Caco-2 (cell line): ENCODE results near the gene RAD51B. TPM values are rescaled to one million over a fixed set of nuclear protein-coding genes. Genes with fewer than 3 reads are reported as not detected.
"Not testable (repeated sequence)": the region's sequence is repeated elsewhere in the genome, so short reads cannot be mapped to it uniquely, and the experiment has no call there.

ENCODE experiments used
- BruUV-seq: library from RNA; stranded (reverse); fragments of 400-500 nt; replicated peaks from 2 replicates; lab custom pipeline; 2021; lab: Mats Ljungman, UMichigan
- CTCF ChIA-PET: fragments of 300-600 bp; sonication (Branson Sonifier 250); formaldehyde crosslinking; loops from one replicate; lab custom pipeline; 2022; ENCODE audit warnings: antibody characterized with exemption; lab: Charles Lee
- POLR2A ChIA-PET: fragments of 300-600 bp; sonication (Branson Sonifier 250); formaldehyde crosslinking; loops from one replicate; lab custom pipeline; 2022; ENCODE audit warnings: antibody characterized with exemption; lab: Charles Lee
- DNase-seq, 2 experiments: peaks; one replicate each; pipeline versions ENCODE4 v3.0.0 to v3.0.0-alpha.2; 2020 to 2022
- H3K27me3 ChIP-seq: replicated peaks from 2 replicates; pipeline ENCODE4 v1.6.0; 2011; ENCODE audit warnings: low read length; ENCODE audit not compliant: control insufficient read depth, insufficient read depth
- H3K36me3 ChIP-seq: 2 replicates; pipeline ENCODE4 v1.5.1; 2011; ENCODE audit warnings: low read length; ENCODE audit not compliant: control insufficient read depth, insufficient read depth
- H3K4me1 ChIP-seq: fragments of 250-450 bp; sonication (Bioruptor Pico); 2 replicates; pipeline ENCODE4 v1.5.1; 2020; ENCODE audit warnings: mild to moderate bottlenecking
- H3K4me3 ChIP-seq: 2 replicates; pipeline ENCODE4 v1.5.1; 2011; ENCODE audit warnings: low read depth, mild to moderate bottlenecking, control low read depth, low read length
- H3K9me3 ChIP-seq: fragments of 250-450 bp; sonication (Bioruptor Pico); 2 replicates; pipeline ENCODE4 v1.5.1; 2020; ENCODE audit warnings: mild to moderate bottlenecking, moderate library complexity
- H3K27ac Mint-ChIP-seq: one replicate; pipeline ENCODE4 v1.8.0; 2022; ENCODE audit warnings: mixed read lengths; ENCODE audit not compliant: unreplicated experiment
- H3K27me3 Mint-ChIP-seq: one replicate; pipeline ENCODE4 v1.8.0; 2022; ENCODE audit warnings: mixed read lengths; ENCODE audit not compliant: insufficient read depth, unreplicated experiment
- H3K36me3 Mint-ChIP-seq: one replicate; pipeline ENCODE4 v1.8.0; 2022; ENCODE audit warnings: mild to moderate bottlenecking, mixed read lengths; ENCODE audit not compliant: insufficient read depth, unreplicated experiment
- H3K4me1 Mint-ChIP-seq: one replicate; pipeline ENCODE4 v1.8.0; 2022; ENCODE audit warnings: low read depth, mixed read lengths; ENCODE audit not compliant: unreplicated experiment
- H3K4me3 Mint-ChIP-seq: one replicate; pipeline ENCODE4 v1.8.0; 2022; ENCODE audit warnings: mild to moderate bottlenecking, moderate library complexity, mixed read lengths; ENCODE audit not compliant: unreplicated experiment
- H3K9me3 Mint-ChIP-seq: one replicate; pipeline ENCODE4 v1.8.0; 2022; ENCODE audit warnings: mixed read lengths; ENCODE audit not compliant: unreplicated experiment
- intact Hi-C: fragments of 100-400 bp; cut with micrococcal nuclease; formaldehyde crosslinking; loops from one replicate; pipeline ENCODE4 v1.10.0; 2022; ENCODE audit not compliant: unreplicated experiment
- total RNA-seq: library from RNA; stranded (reverse); gene quantifications from 2 replicates; pipeline ENCODE4 v1.2.3, GENCODE V29; 2022
- TF ChIP-seq, protein P1 (sequence below), 2 experiments: fragments of 200-600 bp in 1 of 2; IDR thresholded peaks; 1 replicate in 1 of 2; 2 replicates in 1 of 2; pipeline versions ENCODE4 v1.5.1 to v1.8.0; 2011 to 2022; ENCODE audit warnings: antibody characterized with exemption in 1 of 2, control low read depth in 1 of 2, inconsistent platforms in 1 of 2, low read depth in 1 of 2, low read length in 1 of 2, mild to moderate bottlenecking in 1 of 2, moderate library complexity in 1 of 2; ENCODE audit not compliant: insufficient read depth in 1 of 2, severe bottlenecking in 1 of 2, unreplicated experiment in 1 of 2

The RAD51B gene
- total RNA-seq, 1 experiment from 2014 or later: 16.7 TPM

DNA sequence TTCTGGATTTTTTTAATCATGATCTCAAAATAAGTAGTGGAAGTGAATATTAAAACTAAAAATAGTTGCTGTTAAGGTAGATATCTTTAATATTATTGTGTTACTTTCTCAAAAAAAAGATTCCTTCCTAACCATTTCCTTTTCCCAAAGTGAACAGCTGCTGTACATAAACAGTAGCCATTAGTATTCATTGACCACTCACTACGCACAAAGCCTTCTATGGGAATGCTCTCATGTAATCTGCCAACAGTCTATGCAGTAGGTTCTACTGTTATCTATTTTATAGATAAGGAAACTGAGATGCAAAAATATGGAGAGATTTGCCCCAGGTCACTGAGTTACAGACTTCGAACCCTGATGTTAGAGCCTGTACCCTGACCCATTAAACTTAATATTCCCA is 941.2 kb downstream of the RAD51B start:
- Histone ChIP-seq H3K36me3 (no peaks in the 10 kb centered on the region), H3K4me3 (no peak overlapping the region), H3K27me3 (no peaks in the 10 kb centered on the region), H3K4me1 (peaks cover 48% of the 10 kb centered on the region), H3K9me3 (no peaks in the 10 kb centered on the region)
- ChIA-PET POLR2A (no interaction called here), CTCF (no interaction called here)
- no peaks in the 10 kb centered on the region for H3K9me3 Mint-ChIP-seq
- no peak for DNase-seq
- intact Hi-C loops: loop anchor here (5.0 kb wide), 1 partner anchor 43 kb away; no protein-coding TSS in a partner anchor
- no peaks in the 10 kb centered on the region for H3K36me3 Mint-ChIP-seq
- TF ChIP-seq, protein P1, sequence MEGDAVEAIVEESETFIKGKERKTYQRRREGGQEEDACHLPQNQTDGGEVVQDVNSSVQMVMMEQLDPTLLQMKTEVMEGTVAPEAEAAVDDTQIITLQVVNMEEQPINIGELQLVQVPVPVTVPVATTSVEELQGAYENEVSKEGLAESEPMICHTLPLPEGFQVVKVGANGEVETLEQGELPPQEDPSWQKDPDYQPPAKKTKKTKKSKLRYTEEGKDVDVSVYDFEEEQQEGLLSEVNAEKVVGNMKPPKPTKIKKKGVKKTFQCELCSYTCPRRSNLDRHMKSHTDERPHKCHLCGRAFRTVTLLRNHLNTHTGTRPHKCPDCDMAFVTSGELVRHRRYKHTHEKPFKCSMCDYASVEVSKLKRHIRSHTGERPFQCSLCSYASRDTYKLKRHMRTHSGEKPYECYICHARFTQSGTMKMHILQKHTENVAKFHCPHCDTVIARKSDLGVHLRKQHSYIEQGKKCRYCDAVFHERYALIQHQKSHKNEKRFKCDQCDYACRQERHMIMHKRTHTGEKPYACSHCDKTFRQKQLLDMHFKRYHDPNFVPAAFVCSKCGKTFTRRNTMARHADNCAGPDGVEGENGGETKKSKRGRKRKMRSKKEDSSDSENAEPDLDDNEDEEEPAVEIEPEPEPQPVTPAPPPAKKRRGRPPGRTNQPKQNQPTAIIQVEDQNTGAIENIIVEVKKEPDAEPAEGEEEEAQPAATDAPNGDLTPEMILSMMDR (IDR thresholded peaks at IDR 0.05; ENCODE audit: insufficient read depth in 1 of 2, low read depth in 1 of 2, low read length in 1 of 2, severe bottlenecking in 1 of 2, unreplicated experiment in 1 of 2): no peak
- peaks cover 39% of the 10 kb centered on the region for H3K4me1 Mint-ChIP-seq
- no peak overlapping the region for H3K27ac Mint-ChIP-seq
- H3K4me3 Mint-ChIP-seq: no peak overlapping the region
- no peaks in the 10 kb centered on the region for H3K27me3 Mint-ChIP-seq
- BruUV-seq: no TSS peak

DNA sequence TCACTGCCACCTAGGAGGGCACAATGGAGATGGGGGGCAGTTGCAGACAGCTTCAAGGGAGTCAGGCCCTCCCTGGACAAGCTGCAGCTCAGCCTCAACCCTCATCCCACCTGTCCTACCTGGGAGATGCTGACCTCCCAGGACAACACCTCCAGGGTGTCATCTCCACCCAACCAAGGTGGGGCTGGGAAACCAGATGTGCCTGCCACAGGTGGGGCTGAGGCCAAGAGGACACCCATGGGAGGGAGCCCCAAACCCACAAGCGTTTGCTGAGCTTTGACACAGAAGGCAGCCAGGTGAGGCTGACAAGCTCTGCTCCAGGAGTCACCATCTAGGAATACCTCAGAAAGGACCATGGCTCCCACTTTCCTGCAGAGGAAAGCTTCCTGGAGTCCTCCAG is 941.8 kb downstream of the RAD51B start:
- Histone ChIP-seq H3K4me1 (peaks cover 48% of the 10 kb centered on the region), H3K9me3 (no peaks in the 10 kb centered on the region), H3K27me3 (no peaks in the 10 kb centered on the region), H3K4me3 (no peak overlapping the region), H3K36me3 (no peaks in the 10 kb centered on the region)
- peaks cover 33% of the 10 kb centered on the region for H3K4me1 Mint-ChIP-seq
- no peaks in the 10 kb centered on the region for H3K27me3 Mint-ChIP-seq
- H3K27ac Mint-ChIP-seq: no peak overlapping the region
- no peaks in the 10 kb centered on the region for H3K9me3 Mint-ChIP-seq
- H3K36me3 Mint-ChIP-seq: no peaks in the 10 kb centered on the region
- no TSS peak for BruUV-seq
- DNase-seq: no peak
- ChIA-PET CTCF (no interaction called here), POLR2A (no interaction called here)
- intact Hi-C loops: loop anchor here (5.0 kb wide), 1 partner anchor 44 kb away; no protein-coding TSS in a partner anchor
- TF ChIP-seq, protein P1 (IDR thresholded peaks at IDR 0.05; ENCODE audit: insufficient read depth in 1 of 2, low read depth in 1 of 2, low read length in 1 of 2, severe bottlenecking in 1 of 2, unreplicated experiment in 1 of 2): no peak
- no peak overlapping the region for H3K4me3 Mint-ChIP-seq

DNA sequence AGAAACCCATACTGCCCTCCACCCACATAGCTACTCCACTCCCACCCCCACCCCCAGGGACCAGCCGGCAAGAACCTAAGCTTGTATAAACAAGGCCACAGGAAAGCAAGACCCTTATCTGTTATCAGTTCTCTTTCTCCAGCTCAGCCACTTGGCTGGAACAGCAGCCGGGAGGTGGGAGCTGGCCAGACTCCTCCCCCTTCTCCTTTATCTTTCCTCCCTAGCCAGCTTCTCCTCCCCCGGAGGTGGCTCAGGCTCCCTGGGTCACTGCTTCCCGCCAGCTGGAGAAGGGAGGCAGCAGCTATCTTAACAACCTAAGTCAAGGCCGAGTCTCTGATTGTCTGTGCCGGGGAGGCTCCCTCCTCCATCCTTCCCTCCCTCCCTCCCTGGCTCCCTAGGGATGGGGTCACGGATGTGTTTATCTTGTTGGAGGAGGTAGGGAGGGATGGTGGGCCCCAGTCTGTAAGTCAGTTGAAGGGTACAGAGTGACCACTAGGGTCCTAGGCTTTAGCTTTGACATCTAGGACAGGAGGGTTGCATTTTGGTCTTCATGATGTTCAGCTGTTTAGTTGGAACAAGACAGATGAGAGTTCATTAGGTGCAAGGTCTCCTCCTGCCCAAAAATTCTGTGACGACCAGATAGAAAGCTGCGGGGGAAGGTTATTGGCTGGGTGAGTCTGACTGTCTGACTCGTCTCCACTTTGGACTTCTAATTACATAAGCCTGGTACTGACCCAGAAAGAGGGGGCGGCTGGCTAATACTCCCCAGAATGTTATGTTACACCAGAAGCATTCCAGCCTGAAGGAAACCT is 943.6 kb downstream of the RAD51B start:
- BruUV-seq: no TSS peak
- H3K36me3 ChIP-seq: no peaks in the 10 kb centered on the region
- H3K9me3 Mint-ChIP-seq: no peaks in the 10 kb centered on the region
- intact Hi-C loops: loop anchor here (1.0 to 5.0 kb wide), 3 partner anchors 15 to 46 kb away; partner anchors contain the start of gene ZFP36L1
- TF ChIP-seq, protein P1 (IDR thresholded peaks at IDR 0.05; ENCODE audit: insufficient read depth in 1 of 2, low read depth in 1 of 2, low read length in 1 of 2, severe bottlenecking in 1 of 2, unreplicated experiment in 1 of 2): no peak
- peak overlapping the region; percentile 57 for H3K27ac Mint-ChIP-seq
- H3K4me3 Mint-ChIP-seq: peak overlapping the region; percentile 43
- H3K4me1 Mint-ChIP-seq: peaks cover 32% of the 10 kb centered on the region
- no peaks in the 10 kb centered on the region for H3K27me3 ChIP-seq
- POLR2A ChIA-PET: interaction anchor here (0.5 to 1.1 kb wide), 6 partner anchors 17 to 80 kb away, joined by 3 to 10 read pairs (median 6); partner anchors contain the start of gene ZFP36L1
- H3K36me3 Mint-ChIP-seq: no peaks in the 10 kb centered on the region
- peak; percentile 85 to 88 for DNase-seq
- H3K27me3 Mint-ChIP-seq: no peaks in the 10 kb centered on the region
- CTCF ChIA-PET: interaction anchor here (0.6 to 1.1 kb wide), 13 partner anchors 10 to 480 kb away, joined by 3 to 8 read pairs (median 4); partner anchors contain the start of gene ZFP36L1
- H3K4me1 ChIP-seq: peaks cover 45% of the 10 kb centered on the region
- H3K4me3 ChIP-seq: no peak overlapping the region
- H3K9me3 ChIP-seq: no peaks in the 10 kb centered on the region

DNA sequence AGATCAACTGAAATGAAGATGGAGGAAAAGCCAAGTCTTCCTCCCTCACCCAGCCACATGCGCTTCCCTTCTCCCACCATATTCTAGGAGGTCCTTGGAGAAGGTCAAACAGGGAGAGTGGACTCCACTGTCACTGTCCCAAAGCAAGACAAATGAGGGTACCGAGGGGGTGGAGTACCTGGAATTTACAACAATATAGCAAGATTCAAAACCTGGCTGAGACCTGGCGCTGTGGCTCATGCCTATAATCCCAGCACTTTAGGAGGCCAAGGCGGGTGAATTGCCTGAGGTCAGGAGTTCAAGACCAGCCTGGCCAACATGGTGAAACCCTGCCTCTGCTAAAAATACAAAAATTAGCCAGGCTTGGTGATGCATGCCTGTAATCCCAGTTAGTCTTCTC is 944.3 kb downstream of the RAD51B start:
- H3K4me3 ChIP-seq, H3K4me3 Mint-ChIP-seq, H3K36me3 ChIP-seq, H3K36me3 Mint-ChIP-seq, H3K27me3 Mint-ChIP-seq, BruUV-seq, POLR2A ChIA-PET, DNase-seq, H3K27me3 ChIP-seq, H3K9me3 Mint-ChIP-seq, H3K27ac Mint-ChIP-seq, H3K9me3 ChIP-seq: not testable (repeated sequence)
- intact Hi-C loops: loop anchor here (1.0 to 5.0 kb wide), 3 partner anchors 14 to 47 kb away; partner anchors contain the start of gene ZFP36L1
- peaks cover 38% of the 10 kb centered on the region for H3K4me1 ChIP-seq
- CTCF ChIA-PET: interaction anchor here (1.1 kb wide), 1 partner anchor 30 kb away, joined by 5 read pairs; the partner anchor contains the start of gene ZFP36L1
- peaks cover 32% of the 10 kb centered on the region for H3K4me1 Mint-ChIP-seq
